Melanocyte of skin (primary cell): ENCODE data around the gene GCKR. TPM values are rescaled to one million over a fixed set of nuclear protein-coding genes. Genes with fewer than 3 reads are reported as not detected.

Experiments used
- small RNA-seq, 2 donors: library from RNA; depleted of rRNA; stranded (forward); fragments of <200 nt; gene quantifications; one replicate each; pipeline ENCODE3, GENCODE V24; 2012
- total RNA-seq, 2 donors: library from RNA; depleted of rRNA; stranded (reverse); fragments of >200 nt; gene quantifications; 2 replicates each; pipeline ENCODE4 v1.2.3, GENCODE V29; 2012

GCKR gene, protein sequence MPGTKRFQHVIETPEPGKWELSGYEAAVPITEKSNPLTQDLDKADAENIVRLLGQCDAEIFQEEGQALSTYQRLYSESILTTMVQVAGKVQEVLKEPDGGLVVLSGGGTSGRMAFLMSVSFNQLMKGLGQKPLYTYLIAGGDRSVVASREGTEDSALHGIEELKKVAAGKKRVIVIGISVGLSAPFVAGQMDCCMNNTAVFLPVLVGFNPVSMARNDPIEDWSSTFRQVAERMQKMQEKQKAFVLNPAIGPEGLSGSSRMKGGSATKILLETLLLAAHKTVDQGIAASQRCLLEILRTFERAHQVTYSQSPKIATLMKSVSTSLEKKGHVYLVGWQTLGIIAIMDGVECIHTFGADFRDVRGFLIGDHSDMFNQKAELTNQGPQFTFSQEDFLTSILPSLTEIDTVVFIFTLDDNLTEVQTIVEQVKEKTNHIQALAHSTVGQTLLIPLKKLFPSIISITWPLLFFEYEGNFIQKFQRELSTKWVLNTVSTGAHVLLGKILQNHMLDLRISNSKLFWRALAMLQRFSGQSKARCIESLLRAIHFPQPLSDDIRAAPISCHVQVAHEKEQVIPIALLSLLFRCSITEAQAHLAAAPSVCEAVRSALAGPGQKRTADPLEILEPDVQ
- not detected for total RNA-seq

DNA sequence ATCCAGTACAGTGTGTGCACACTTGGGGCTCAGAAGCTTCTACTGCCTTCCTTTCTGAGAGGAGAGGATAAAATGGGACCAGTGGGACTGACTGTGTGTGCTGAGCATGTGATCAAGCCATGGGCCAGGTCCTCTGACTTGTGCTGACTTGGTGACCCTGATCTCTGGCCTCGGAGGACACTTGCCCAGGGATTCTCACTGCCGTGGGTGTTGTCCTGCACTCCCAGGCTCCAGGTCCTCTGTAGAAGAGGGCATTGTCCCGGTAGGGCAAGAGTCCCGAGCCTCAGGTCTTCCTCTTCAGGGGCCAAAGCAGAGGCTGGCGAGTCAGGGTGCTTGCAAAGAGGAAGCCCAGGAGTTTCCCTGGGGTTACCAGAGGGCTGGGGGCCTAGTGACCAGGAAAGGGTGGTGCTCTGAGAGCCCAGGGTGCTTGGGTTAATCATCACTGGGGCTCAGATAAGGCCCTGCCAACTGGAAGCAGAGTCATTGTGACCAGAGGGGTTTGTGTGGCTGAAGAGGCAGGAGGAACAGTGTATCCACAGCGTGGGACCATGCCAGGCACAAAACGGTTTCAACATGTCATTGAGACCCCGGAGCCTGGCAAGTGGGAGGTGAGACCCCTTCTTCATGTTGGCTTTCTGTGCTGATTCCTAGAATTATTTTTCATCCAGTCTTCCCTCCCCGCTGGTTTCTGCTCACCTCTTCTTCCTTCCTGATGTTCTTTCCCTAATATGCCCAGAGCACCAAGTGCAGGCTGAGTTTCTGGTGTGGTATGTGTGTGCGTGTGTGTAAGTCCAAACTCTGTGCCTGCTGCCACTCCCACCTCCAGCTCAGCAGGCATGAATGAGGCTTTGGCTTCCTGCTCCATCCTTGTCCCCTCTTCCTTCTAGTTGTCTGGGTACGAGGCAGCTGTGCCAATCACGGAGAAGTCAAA is at the start of gene GCKR:
TSS of gene GCKR (plus strand) at position 483 of the 931 bp plus-strand sequence. CDS start at position 549, 66 bp downstream.

DNA sequence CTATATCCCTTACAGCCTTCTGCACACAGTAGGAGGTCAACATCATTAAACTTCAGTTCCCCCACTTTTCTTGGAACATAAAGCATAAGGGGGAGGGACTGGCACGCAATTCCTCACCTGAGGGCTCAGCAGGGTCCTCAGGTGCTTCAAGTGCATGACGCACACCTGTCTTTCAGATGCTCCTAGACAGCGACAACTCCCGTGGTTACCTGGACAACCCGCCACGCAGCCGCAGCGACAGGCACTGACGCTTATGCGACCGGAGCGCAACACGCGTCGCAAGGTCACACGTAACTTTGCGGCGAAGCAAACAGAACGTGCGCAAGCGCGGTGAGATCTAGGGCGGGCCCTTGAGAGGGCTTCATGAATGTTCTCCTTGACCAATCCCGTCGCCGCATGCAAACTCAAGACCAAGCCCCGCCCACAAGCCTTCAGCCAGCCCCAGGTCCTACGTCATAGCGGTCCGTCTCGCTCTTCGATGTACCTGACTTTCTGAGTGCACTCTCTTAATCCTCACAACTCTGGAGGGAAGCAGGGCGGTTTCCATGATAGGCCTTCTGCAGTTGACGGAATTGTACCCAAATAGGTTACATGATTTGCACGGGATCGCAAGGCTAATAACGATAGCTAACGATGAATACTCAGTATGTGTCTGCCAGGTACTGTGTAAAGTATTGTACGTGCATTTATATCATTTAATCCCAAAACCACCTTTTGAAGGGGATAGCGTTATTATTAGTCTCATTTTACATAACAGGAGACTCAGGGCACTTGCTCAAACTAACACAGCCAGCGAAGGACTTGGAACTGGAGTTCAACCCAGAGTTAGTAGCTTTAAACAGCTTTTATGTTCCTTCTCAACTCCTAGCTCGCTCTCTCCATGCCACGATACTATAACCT is 6.9 kb upstream of the GCKR start, which contains the start of gene IFT172:
TSS of gene IFT172 (minus strand) at position 246 of the 900 bp plus-strand sequence. CDS start at position 156, 90 bp downstream.

DNA sequence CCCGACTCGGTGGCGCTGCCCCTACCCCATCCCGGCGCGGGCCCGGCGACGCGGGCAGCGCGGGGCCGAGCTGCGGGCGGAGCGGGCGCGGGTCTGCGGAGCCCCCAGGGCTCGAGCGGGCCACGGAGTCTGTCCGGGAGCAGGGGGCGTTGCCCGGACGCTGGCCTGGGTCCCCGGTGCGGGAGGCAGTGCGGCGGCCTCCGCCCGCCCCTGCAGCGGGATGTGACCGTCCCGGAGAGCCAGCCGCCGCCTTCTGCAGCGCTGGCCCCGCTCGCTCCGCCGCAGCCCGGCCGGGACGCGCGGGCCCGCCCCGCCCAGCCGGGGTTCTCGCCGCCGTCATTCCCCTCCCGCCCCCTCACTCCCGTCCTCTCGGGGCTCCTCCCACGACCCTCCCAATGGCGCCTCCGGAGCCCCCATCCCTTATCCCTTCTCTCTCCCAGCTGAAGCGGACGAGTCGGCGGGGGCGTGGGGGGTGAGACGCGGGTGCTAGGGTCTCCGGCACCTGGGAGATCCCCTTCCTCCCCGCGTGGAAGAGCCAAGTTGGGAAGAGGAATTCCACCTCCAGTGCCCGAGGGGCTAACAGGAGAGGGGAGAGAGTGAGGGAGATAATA is 1.6 kb upstream of the GCKR start, which contains the start of gene FNDC4:
TSS of gene FNDC4 (minus strand) at position 257 of the 611 bp plus-strand sequence. CDS start 521 bp downstream, outside the sequence.

Small RNA genes within 50 kb of the gene (small RNA-seq; reads per million reads assigned to genes)
- 0 reads per million in 2 donors for gene RNU6-986P

Other genes with a start within 250 kb of the GCKR start
- gene SLC30A3, start 233.8 kb upstream of the GCKR start, total RNA-seq: under 1 TPM in 1 of 2 donors, not detected in 1; 0.34 TPM
- gene DNAJC5G, start 221.4 kb upstream of the GCKR start, total RNA-seq: not detected
- gene TRIM54, start 214.4 kb upstream of the GCKR start, total RNA-seq: not detected
- gene UCN, start 188.4 kb upstream of the GCKR start, total RNA-seq: 1 to 10 TPM in 1 of 2 donors, under 1 TPM in 1; 0.67 to 2.1 TPM
- gene MPV17, start 173.7 kb upstream of the GCKR start, total RNA-seq: 100 to 1,000 TPM in 1 of 2 donors, 10 to 100 TPM in 1; 88.2 to 118 TPM
- 10 to 100 TPM; 45.1 to 57.6 TPM for gene GTF3C2, start 140.1 kb upstream of the GCKR start, total RNA-seq
- gene EIF2B4, start 126.5 kb upstream of the GCKR start, total RNA-seq: 10 to 100 TPM; 25.5 to 28.6 TPM
- gene SNX17, start 126.2 kb upstream of the GCKR start, total RNA-seq: 100 to 1,000 TPM; 109 to 136 TPM
- gene ZNF513, start 116.1 kb upstream of the GCKR start, total RNA-seq: 1 to 10 TPM; 6.9 to 9.0 TPM
- gene PPM1G, start 87.2 kb upstream of the GCKR start, total RNA-seq: 10 to 100 TPM; 48.9 to 98.6 TPM
- gene NRBP1, start 68.2 kb upstream of the GCKR start, total RNA-seq: 10 to 100 TPM; 89.9 to 95.3 TPM
- gene KRTCAP3, start 54.5 kb upstream of the GCKR start, total RNA-seq: not detected
- 10 to 100 TPM; 16.0 to 22.4 TPM for gene IFT172, start 7.1 kb upstream of the GCKR start, total RNA-seq
- gene FNDC4, start 1.6 kb upstream of the GCKR start, total RNA-seq: 1 to 10 TPM in 1 of 2 donors, under 1 TPM in 1; 0.33 to 2.1 TPM
- 10 to 100 TPM; 17.6 to 26.0 TPM for gene ZNF512, start 86.2 kb downstream of the GCKR start, total RNA-seq
- 1 to 10 TPM; 1.3 to 2.1 TPM for gene CCDC121, start 132.2 kb downstream of the GCKR start, total RNA-seq
- gene GPN1, start 132.2 kb downstream of the GCKR start, total RNA-seq: 10 to 100 TPM; 25.1 to 38.6 TPM
- gene SUPT7L, start 166.8 kb downstream of the GCKR start, total RNA-seq: 10 to 100 TPM; 35.0 to 44.7 TPM
- gene SLC4A1AP, start 167.1 kb downstream of the GCKR start, total RNA-seq: 10 to 100 TPM; 27.6 to 33.0 TPM